H9 (cell line): Measurements from ENCODE around the gene ACYP2. TPM values are rescaled to one million over a fixed set of nuclear protein-coding genes. Genes with fewer than 3 reads are reported as not detected.

Source experiments
- DNase-seq: peaks from one replicate; pipeline ENCODE4 v3.0.0-alpha.2; 2017
- H2AFZ ChIP-seq: one replicate; pipeline ENCODE4 v1.6.1; 2013; ENCODE audit warnings: mild to moderate bottlenecking, low read length, control low read depth, moderate library complexity
- H2AK5ac ChIP-seq: 2 replicates; pipeline ENCODE4 v1.6.1; 2013; ENCODE audit warnings: low read length, control low read depth, mixed read lengths; ENCODE audit not compliant: insufficient read length
- H2BK120ac ChIP-seq: one replicate; pipeline ENCODE4 v1.6.1; 2013; ENCODE audit warnings: low read depth, mild to moderate bottlenecking, low read length, control low read depth, inconsistent platforms; ENCODE audit not compliant: poor library complexity, severe bottlenecking
- H2BK12ac ChIP-seq: 2 replicates; pipeline ENCODE4 v1.6.1; 2013; ENCODE audit warnings: low read length, control low read depth, mixed read lengths, low read depth; ENCODE audit not compliant: insufficient read length
- H2BK15ac ChIP-seq: 2 replicates; pipeline ENCODE4 v1.6.1; 2013; ENCODE audit warnings: low read depth, low read length, control low read depth
- H2BK20ac ChIP-seq: one replicate; pipeline ENCODE4 v1.6.1; 2013; ENCODE audit warnings: low read depth, mild to moderate bottlenecking, low read length, control low read depth, inconsistent platforms; ENCODE audit not compliant: poor library complexity, severe bottlenecking
- H2BK5ac ChIP-seq: 2 replicates; pipeline ENCODE4 v1.6.1; 2013; ENCODE audit warnings: low read length, control low read depth, mixed read lengths; ENCODE audit not compliant: insufficient read length
- H3K14ac ChIP-seq: 2 replicates; pipeline ENCODE4 v1.6.1; 2013; ENCODE audit warnings: low read length, control low read depth; ENCODE audit not compliant: insufficient read depth
- H3K18ac ChIP-seq: 2 replicates; pipeline ENCODE4 v1.6.1; 2013; ENCODE audit warnings: low read depth, mild to moderate bottlenecking, mixed read lengths, low read length, control low read depth; ENCODE audit not compliant: insufficient read length
- H3K23ac ChIP-seq: 2 replicates; pipeline ENCODE4 v1.6.1; 2013; ENCODE audit warnings: low read length, control low read depth, mixed read lengths, low read depth; ENCODE audit not compliant: insufficient read length
- H3K23me2 ChIP-seq: 2 replicates; pipeline ENCODE4 v1.6.1; 2013; ENCODE audit warnings: low read depth, mild to moderate bottlenecking, mixed read lengths, low read length, control low read depth; ENCODE audit not compliant: insufficient read length, poor library complexity, severe bottlenecking
- H3K27ac ChIP-seq: 2 replicates; pipeline ENCODE4 v1.5.1; 2013; ENCODE audit warnings: low read length, control low read depth, mixed read lengths, low read depth; ENCODE audit not compliant: insufficient read length
- H3K27me3 ChIP-seq: 2 replicates; pipeline ENCODE4 v1.6.1; 2013; ENCODE audit warnings: low read length, control low read depth, inconsistent platforms; ENCODE audit not compliant: insufficient read depth
- H3K4ac ChIP-seq: 2 replicates; pipeline ENCODE4 v1.6.1; 2013; ENCODE audit warnings: low read depth, mild to moderate bottlenecking, control low read depth, inconsistent platforms, low read length, moderate library complexity
- H3K4me1 ChIP-seq: 2 replicates; pipeline ENCODE4 v1.6.1; 2013; ENCODE audit warnings: low read length, control low read depth, inconsistent platforms; ENCODE audit not compliant: insufficient read depth
- H3K4me2 ChIP-seq: 2 replicates; pipeline ENCODE4 v1.6.1; 2013; ENCODE audit warnings: low read length, control low read depth, mixed read lengths; ENCODE audit not compliant: insufficient read length, insufficient read depth
- H3K56ac ChIP-seq: 2 replicates; pipeline ENCODE4 v1.6.1; 2013; ENCODE audit warnings: low read depth, mild to moderate bottlenecking, mixed read lengths, low read length, control low read depth; ENCODE audit not compliant: insufficient read length
- H3K79me1 ChIP-seq: 2 replicates; pipeline ENCODE4 v1.6.1; 2013; ENCODE audit warnings: low read depth, mild to moderate bottlenecking, moderate library complexity, low read length, control low read depth, inconsistent platforms; ENCODE audit not compliant: insufficient read depth, poor library complexity, severe bottlenecking
- H3K79me2 ChIP-seq: 2 replicates; pipeline ENCODE4 v1.6.1; 2013; ENCODE audit warnings: low read length, control low read depth, inconsistent platforms; ENCODE audit not compliant: insufficient read depth
- H3K9ac ChIP-seq: 2 replicates; pipeline ENCODE4 v1.6.1; 2013; ENCODE audit warnings: low read length, control low read depth, mixed read lengths; ENCODE audit not compliant: insufficient read length; ENCODE audit errors: extremely low read depth
- H3K9me3 ChIP-seq: one replicate; pipeline ENCODE4 v1.6.1; 2013; ENCODE audit warnings: low read depth, low read length, inconsistent platforms; ENCODE audit not compliant: control insufficient read depth
- H3T11ph ChIP-seq: one replicate; pipeline ENCODE4 v1.6.1; 2013; ENCODE audit warnings: mild to moderate bottlenecking, low read length, control low read depth, inconsistent platforms
- H4K20me1 ChIP-seq: one replicate; pipeline ENCODE4 v1.6.1; 2013; ENCODE audit not compliant: control insufficient read depth, insufficient read length, insufficient read depth
- H4K5ac ChIP-seq: 2 replicates; pipeline ENCODE4 v1.6.1; 2013; ENCODE audit warnings: low read depth, mild to moderate bottlenecking, mixed read lengths, low read length, control low read depth; ENCODE audit not compliant: insufficient read length
- H4K8ac ChIP-seq: replicated peaks from 2 replicates; pipeline ENCODE4 v1.6.1; 2013; ENCODE audit warnings: low read length, control low read depth, mixed read lengths, low read depth; ENCODE audit not compliant: insufficient read length
- H4K91ac ChIP-seq: 2 replicates; pipeline ENCODE4 v1.6.1; 2013; ENCODE audit warnings: low read depth, mild to moderate bottlenecking, moderate library complexity, mixed read lengths, low read length, control low read depth; ENCODE audit not compliant: insufficient read length
- H3K27ac Mint-ChIP-seq, 3 experiments: 2 replicates in 2 of 3; 3 replicates in 1 of 3; pipeline ENCODE4 v1.8.0; 2020 to 2021; ENCODE audit warnings: mixed read lengths in 3 of 3, mild to moderate bottlenecking in 1 of 3, moderate library complexity in 1 of 3
- H3K27me3 Mint-ChIP-seq: 2 replicates; pipeline ENCODE4 v1.8.0; 2021; ENCODE audit warnings: low read depth, mild to moderate bottlenecking, moderate library complexity, mixed read lengths
- H3K36me3 Mint-ChIP-seq, 3 experiments: 2 replicates in 2 of 3; 3 replicates in 1 of 3; pipeline ENCODE4 v1.8.0; 2020 to 2021; ENCODE audit warnings: low read depth in 3 of 3, mixed read lengths in 3 of 3; ENCODE audit not compliant: insufficient read depth in 1 of 3
- H3K4me1 Mint-ChIP-seq, 2 experiments: 2 replicates each; pipeline ENCODE4 v1.8.0; 2020; ENCODE audit warnings: mixed read lengths in 2 of 2
- H3K4me3 Mint-ChIP-seq, 2 experiments: 2 replicates in 1 of 2; 3 replicates in 1 of 2; pipeline ENCODE4 v1.8.0; 2020 to 2021; ENCODE audit warnings: mild to moderate bottlenecking in 2 of 2, mixed read lengths in 2 of 2, moderate library complexity in 1 of 2
- H3K9me3 Mint-ChIP-seq, 2 experiments: 2 replicates in 1 of 2; 3 replicates in 1 of 2; pipeline ENCODE4 v1.8.0; 2020; ENCODE audit warnings: mild to moderate bottlenecking in 2 of 2, mixed read lengths in 2 of 2, moderate library complexity in 1 of 2
- WGBS: extraction: QIAGEN DNeasy Blood & Tissue Kit; methylation state at CpG from one replicate; pipeline ENCODE4 v1.1.7; 2013; ENCODE audit warnings: missing lambda C conversion rate, low lambda C conversion rate, mixed read lengths; ENCODE audit not compliant: insufficient read length; ENCODE audit errors: extremely low coverage; 5-methylcytosine and 5-hydroxymethylcytosine counted together
- total RNA-seq: library from RNA; stranded (reverse); gene quantifications from 2 replicates; pipeline ENCODE4 v1.2.1, GENCODE V29; 2021
- TF ChIP-seq, protein P1 (sequence below): fragments of 200-600 bp; sonication (generic); conservative IDR thresholded peaks from 3 replicates; pipeline ENCODE4 v1.8.0; 2021; ENCODE audit warnings: antibody characterized with exemption, mild to moderate bottlenecking

Gene ACYP2
- total RNA-seq, 1 experiment from 2014 or later: 3.2 TPM

DNA sequence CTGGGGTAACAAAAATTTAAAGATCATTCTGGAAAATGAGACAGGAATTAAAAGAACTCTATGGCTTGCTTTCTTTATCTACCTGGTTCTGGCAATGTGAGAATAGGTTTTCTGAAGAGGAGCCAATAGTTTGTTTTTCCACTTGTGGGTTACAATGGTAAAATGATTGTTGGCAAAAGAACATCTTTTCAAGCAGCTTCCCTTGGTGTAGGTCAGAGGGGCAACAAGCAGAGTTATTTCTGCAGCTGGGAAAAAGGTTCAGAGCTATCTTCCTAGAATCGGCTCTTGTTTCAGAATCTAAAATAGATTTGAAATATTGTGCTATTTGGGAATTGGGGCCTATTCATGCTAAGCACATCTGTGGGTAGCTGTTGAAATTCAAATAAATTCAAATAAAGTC lies 152.2 kb downstream of the ACYP2 start:
- Mint-ChIP-seq H3K36me3 (peaks cover 0 to 11% (median 2%) of the 10 kb centered on the region in 3 experiments; a peak in 5 of 7 replicates), H3K9me3 (peaks cover 15 to 18% of the 10 kb centered on the region in 2 experiments; a peak in 4 of 5 replicates), H3K27me3 (no peaks in the 10 kb centered on the region), H3K27ac (no peak overlapping the region), H3K4me3 (no peak overlapping the region), H3K4me1 (no peaks in the 10 kb centered on the region)
- no peak overlapping the region for H2BK12ac ChIP-seq
- H3K79me2 ChIP-seq: no peaks in the 10 kb centered on the region
- H2BK15ac ChIP-seq: no peak overlapping the region
- no peak overlapping the region for H3K4me2 ChIP-seq
- no peak overlapping the region for H3K56ac ChIP-seq
- WGBS: no CpG with 5 or more reads among the region's 1 CpG
- H4K8ac ChIP-seq: no peak overlapping the region
- H3K23me2 ChIP-seq: no peaks in the 10 kb centered on the region
- no peaks in the 10 kb centered on the region for H3K4me1 ChIP-seq
- H3K9ac ChIP-seq: no peak overlapping the region
- H4K5ac ChIP-seq: no peak overlapping the region
- H4K20me1 ChIP-seq: no peaks in the 10 kb centered on the region
- no peak overlapping the region for H3K14ac ChIP-seq
- no peak overlapping the region for H3K23ac ChIP-seq
- H2AFZ ChIP-seq: no peak overlapping the region
- TF ChIP-seq, protein P1, sequence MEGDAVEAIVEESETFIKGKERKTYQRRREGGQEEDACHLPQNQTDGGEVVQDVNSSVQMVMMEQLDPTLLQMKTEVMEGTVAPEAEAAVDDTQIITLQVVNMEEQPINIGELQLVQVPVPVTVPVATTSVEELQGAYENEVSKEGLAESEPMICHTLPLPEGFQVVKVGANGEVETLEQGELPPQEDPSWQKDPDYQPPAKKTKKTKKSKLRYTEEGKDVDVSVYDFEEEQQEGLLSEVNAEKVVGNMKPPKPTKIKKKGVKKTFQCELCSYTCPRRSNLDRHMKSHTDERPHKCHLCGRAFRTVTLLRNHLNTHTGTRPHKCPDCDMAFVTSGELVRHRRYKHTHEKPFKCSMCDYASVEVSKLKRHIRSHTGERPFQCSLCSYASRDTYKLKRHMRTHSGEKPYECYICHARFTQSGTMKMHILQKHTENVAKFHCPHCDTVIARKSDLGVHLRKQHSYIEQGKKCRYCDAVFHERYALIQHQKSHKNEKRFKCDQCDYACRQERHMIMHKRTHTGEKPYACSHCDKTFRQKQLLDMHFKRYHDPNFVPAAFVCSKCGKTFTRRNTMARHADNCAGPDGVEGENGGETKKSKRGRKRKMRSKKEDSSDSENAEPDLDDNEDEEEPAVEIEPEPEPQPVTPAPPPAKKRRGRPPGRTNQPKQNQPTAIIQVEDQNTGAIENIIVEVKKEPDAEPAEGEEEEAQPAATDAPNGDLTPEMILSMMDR: no peak
- no peak overlapping the region for H3K4ac ChIP-seq
- no peak overlapping the region for H2AK5ac ChIP-seq
- no peaks in the 10 kb centered on the region for H3K79me1 ChIP-seq
- H3K18ac ChIP-seq: no peak overlapping the region
- DNase-seq: no peak
- H3K27me3 ChIP-seq: no peaks in the 10 kb centered on the region
- no peak overlapping the region for H2BK5ac ChIP-seq
- no peak overlapping the region for H4K91ac ChIP-seq
- no peaks in the 10 kb centered on the region for H3K9me3 ChIP-seq
- no peak overlapping the region for H2BK20ac ChIP-seq
- H3T11ph ChIP-seq: no peak overlapping the region
- no peak overlapping the region for H2BK120ac ChIP-seq
- H3K27ac ChIP-seq: no peak overlapping the region
